ENCODE results near the gene CBX1.

DNA sequence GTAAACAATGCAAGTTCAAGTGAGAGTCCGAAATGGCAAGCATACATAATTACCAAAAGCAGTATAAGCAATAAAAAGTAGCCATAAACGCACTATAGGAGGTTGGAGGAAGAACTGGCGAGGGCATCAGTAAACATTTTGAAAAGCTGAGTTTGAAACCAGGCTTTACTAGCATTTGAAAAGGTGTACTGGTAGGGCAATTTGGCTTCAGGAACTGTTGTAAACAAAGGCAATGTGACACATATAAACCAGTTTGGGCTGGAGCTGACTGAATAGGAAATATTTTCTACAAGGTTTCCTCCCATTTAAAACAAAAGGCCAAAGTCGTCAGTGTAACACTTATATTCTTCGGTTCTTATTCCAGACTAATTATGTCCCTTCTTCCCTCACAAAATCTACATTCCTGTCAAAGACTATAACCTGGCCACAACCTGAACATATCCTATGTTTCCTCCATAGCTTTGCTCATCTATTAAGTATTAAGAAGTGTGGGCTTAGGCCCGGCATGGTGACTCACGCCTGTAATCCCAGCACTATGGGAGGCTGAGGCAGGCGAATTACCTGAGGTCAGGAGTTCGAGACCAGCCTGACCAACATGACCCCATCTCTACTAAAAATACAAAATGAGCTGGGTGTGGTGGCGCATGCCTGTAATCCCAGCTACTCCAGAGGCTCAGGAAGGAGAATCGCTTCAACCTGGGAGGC is 7.8 kb downstream of the CBX1 start:
- TF ChIP-seq, protein P1, sequence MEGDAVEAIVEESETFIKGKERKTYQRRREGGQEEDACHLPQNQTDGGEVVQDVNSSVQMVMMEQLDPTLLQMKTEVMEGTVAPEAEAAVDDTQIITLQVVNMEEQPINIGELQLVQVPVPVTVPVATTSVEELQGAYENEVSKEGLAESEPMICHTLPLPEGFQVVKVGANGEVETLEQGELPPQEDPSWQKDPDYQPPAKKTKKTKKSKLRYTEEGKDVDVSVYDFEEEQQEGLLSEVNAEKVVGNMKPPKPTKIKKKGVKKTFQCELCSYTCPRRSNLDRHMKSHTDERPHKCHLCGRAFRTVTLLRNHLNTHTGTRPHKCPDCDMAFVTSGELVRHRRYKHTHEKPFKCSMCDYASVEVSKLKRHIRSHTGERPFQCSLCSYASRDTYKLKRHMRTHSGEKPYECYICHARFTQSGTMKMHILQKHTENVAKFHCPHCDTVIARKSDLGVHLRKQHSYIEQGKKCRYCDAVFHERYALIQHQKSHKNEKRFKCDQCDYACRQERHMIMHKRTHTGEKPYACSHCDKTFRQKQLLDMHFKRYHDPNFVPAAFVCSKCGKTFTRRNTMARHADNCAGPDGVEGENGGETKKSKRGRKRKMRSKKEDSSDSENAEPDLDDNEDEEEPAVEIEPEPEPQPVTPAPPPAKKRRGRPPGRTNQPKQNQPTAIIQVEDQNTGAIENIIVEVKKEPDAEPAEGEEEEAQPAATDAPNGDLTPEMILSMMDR (conservative IDR thresholded peaks at IDR 0.05; ENCODE audit: low read depth in 2 of 2): no peak
- TF ChIP-seq POLR2AphosphoS5 (IDR thresholded peaks at IDR 0.05; ENCODE audit: low read depth) (no peak), EZH2 (IDR thresholded peaks at IDR 0.05; ENCODE audit: low read depth, unreplicated experiment) (no peak), ZNF462 (CRISPR knock-in tag; IDR thresholded peaks at IDR 0.05) (no peak), JUNB (IDR thresholded peaks at IDR 0.05; ENCODE audit: unreplicated experiment) (no peak), NANOG (IDR thresholded peaks at IDR 0.05; ENCODE audit: borderline replicate concordance) (no peak)

Data from GM23338 (cell line).